HCT116 (cell line): ENCODE data around the gene PRKAG2. TPM values are rescaled to one million over a fixed set of nuclear protein-coding genes. Genes with fewer than 3 reads are reported as not detected.

Source experiments
- ATAC-seq: fragments of 200-7000 bp; cut with Tn5 transposase; 2 replicates; pipeline ENCODE4 v1.9.1; 2020; ENCODE audit warnings: mild to moderate bottlenecking, moderate library complexity
- BruUV-seq: library from RNA; stranded (reverse); fragments of 400-500 nt; replicated peaks from 2 replicates; lab custom pipeline; 2021; lab: Mats Ljungman, UMichigan
- CTCF ChIA-PET: fragments of 300-600 bp; sonication (Branson Sonifier 250); formaldehyde crosslinking; loops from one replicate; lab custom pipeline; 2021; ENCODE audit warnings: antibody characterized with exemption; lab: Charles Lee
- POLR2A ChIA-PET: fragments of 300-600, 350-600 bp; sonication (Branson Sonifier 250); formaldehyde crosslinking; loops from one replicate; lab custom pipeline; 2021; ENCODE audit warnings: antibody characterized with exemption; lab: Charles Lee
- RAD21 ChIA-PET, 2 experiments: fragments of 300-600 bp; sonication (Branson Sonifier 250); formaldehyde crosslinking; loops; one replicate each; lab custom pipeline; 2023; ENCODE audit warnings: low total read pairs in 2 of 2; ENCODE audit not compliant: uncharacterized antibody in 2 of 2, unreplicated experiment in 2 of 2, low non-redundant PET in 1 of 2; lab: Charles Lee
- DNase-seq: peaks from one replicate; pipeline ENCODE4 v3.0.0-alpha.2; 2010; ENCODE audit warnings: low read depth, low spot score
- H2AFZ ChIP-seq: fragments of 200-600 bp; shearing (Covaris generic), sonication (generic); 2 replicates; pipeline ENCODE4 v1.6.1; 2017; ENCODE audit warnings: low read depth, mixed run types, mixed read lengths, antibody characterized with exemption, low read length; ENCODE audit not compliant: poor library complexity, severe bottlenecking
- H3K27ac ChIP-seq: 2 replicates; pipeline ENCODE4 v1.5.1; 2012; ENCODE audit warnings: low read depth, low read length
- H3K27me3 ChIP-seq: fragments of 200-600 bp; sonication (generic); 2 replicates; pipeline ENCODE4 v1.6.1; 2016; ENCODE audit warnings: mixed run types, low read length, mixed read lengths; ENCODE audit not compliant: insufficient read depth
- H3K36me3 ChIP-seq, 2 experiments: fragments of 200-500 bp in 1 of 2; fragments of 200-600 bp in 1 of 2; sonication (Bioruptor generic) in 1 of 2; sonication (generic) in 1 of 2; 2 replicates each; pipeline versions ENCODE4 v1.5.1 to v1.6.1; 2014 to 2016; ENCODE audit warnings: low read length in 2 of 2, inconsistent platforms in 1 of 2, mixed read lengths in 1 of 2, mixed run types in 1 of 2; ENCODE audit not compliant: insufficient read depth in 2 of 2, control insufficient read depth in 1 of 2
- H3K4me1 ChIP-seq, 2 experiments: fragments of 200-600 bp in 1 of 2; sonication (generic) in 1 of 2; 2 replicates each; pipeline versions ENCODE4 v1.5.1 to v1.6.1; 2012 to 2017; ENCODE audit warnings: low read length in 2 of 2, inconsistent platforms in 1 of 2, mild to moderate bottlenecking in 1 of 2, mixed read lengths in 1 of 2, mixed run types in 1 of 2, moderate library complexity in 1 of 2; ENCODE audit not compliant: insufficient read depth in 2 of 2, control insufficient read depth in 1 of 2
- H3K4me2 ChIP-seq: fragments of 200-600 bp; sonication (generic); 2 replicates; pipeline ENCODE4 v1.6.1; 2017; ENCODE audit warnings: mixed run types, low read length, mixed read lengths
- H3K4me3 ChIP-seq, 2 experiments: fragments of 200-600 bp in 1 of 2; sonication (generic) in 1 of 2; replicated peaks in 1 of 2; 2 replicates each; pipeline ENCODE4 v1.5.1; 2011 to 2016; ENCODE audit warnings: low read length in 2 of 2, control low read depth in 1 of 2, low read depth in 1 of 2, mild to moderate bottlenecking in 1 of 2, mixed read lengths in 1 of 2, mixed run types in 1 of 2
- H3K79me2 ChIP-seq: fragments of 200-600 bp; sonication (generic); 2 replicates; pipeline ENCODE4 v1.6.1; 2017; ENCODE audit warnings: mild to moderate bottlenecking, mixed run types, low read length, moderate library complexity, mixed read lengths; ENCODE audit not compliant: insufficient read depth
- H3K9ac ChIP-seq: fragments of 200-600 bp; sonication (generic); 2 replicates; pipeline ENCODE4 v1.6.1; 2016; ENCODE audit warnings: low read length, mixed read lengths
- H3K9me2 ChIP-seq: fragments of 200-600 bp; sonication (generic), shearing (Covaris generic); 2 replicates; pipeline ENCODE4 v1.6.1; 2017; ENCODE audit warnings: mixed run types, mild to moderate bottlenecking, moderate library complexity; ENCODE audit not compliant: insufficient read depth
- H3K9me3 ChIP-seq, 2 experiments: fragments of 200-500 bp in 1 of 2; fragments of 200-600 bp in 1 of 2; sonication (Bioruptor generic) in 1 of 2; sonication (generic) in 1 of 2; 2 replicates each; pipeline ENCODE4 v1.6.1; 2014 to 2017; ENCODE audit warnings: low read length in 2 of 2, mixed read lengths in 2 of 2, inconsistent platforms in 1 of 2, low read depth in 1 of 2, mild to moderate bottlenecking in 1 of 2, mixed run types in 1 of 2, moderate library complexity in 1 of 2; ENCODE audit not compliant: control insufficient read depth in 1 of 2, insufficient read depth in 1 of 2
- H4K20me1 ChIP-seq: fragments of 200-600 bp; sonication (generic), shearing (Covaris generic); 2 replicates; pipeline ENCODE4 v1.6.1; 2017; ENCODE audit warnings: mixed run types, mild to moderate bottlenecking, moderate library complexity; ENCODE audit not compliant: insufficient read depth
- ATF3 ChIP-seq: IDR thresholded peaks from 2 replicates; pipeline ENCODE4 v1.6.1; 2012
- CBX3 ChIP-seq: IDR thresholded peaks from 2 replicates; pipeline ENCODE4 v1.6.1; 2012; ENCODE audit warnings: low read depth
- ELF1 ChIP-seq: IDR thresholded peaks from 2 replicates; pipeline ENCODE4 v1.6.1; 2012; ENCODE audit warnings: low read depth, borderline replicate concordance
- FOSL1 ChIP-seq: IDR thresholded peaks from 2 replicates; pipeline ENCODE4 v1.6.1; 2012; ENCODE audit warnings: low read depth
- SIN3A ChIP-seq: IDR thresholded peaks from 2 replicates; pipeline ENCODE4 v1.6.1; 2012; ENCODE audit warnings: low read depth
- SP1 ChIP-seq: IDR thresholded peaks from 2 replicates; pipeline ENCODE4 v1.6.1; 2012; ENCODE audit warnings: low read depth
- SRF ChIP-seq: IDR thresholded peaks from 2 replicates; pipeline ENCODE4 v1.6.1; 2012; ENCODE audit warnings: low read depth
- TCF7L2 ChIP-seq: IDR thresholded peaks from 2 replicates; pipeline ENCODE4 v1.7.0; 2011; ENCODE audit warnings: borderline replicate concordance, inconsistent platforms; ENCODE audit not compliant: insufficient read depth, insufficient read length; ENCODE audit errors: extremely low read depth
- ZFX ChIP-seq: fragments of 450-650 bp; IDR thresholded peaks from 2 replicates; pipeline ENCODE4 v1.6.1; 2017
- intact Hi-C: fragments of 100-400 bp; cut with micrococcal nuclease; formaldehyde crosslinking; loops from 2 replicates; pipeline ENCODE4 v1.10.0; 2022
- total RNA-seq: library from RNA; stranded (reverse); gene quantifications from one replicate; pipeline ENCODE4 v1.2.1, GENCODE V29; 2021; ENCODE audit not compliant: unreplicated experiment
- TF ChIP-seq, protein P1 (sequence below): IDR thresholded peaks from 2 replicates; pipeline ENCODE4 v1.6.1; 2011; ENCODE audit warnings: mild to moderate bottlenecking, low read length, moderate library complexity; ENCODE audit not compliant: insufficient replicate concordance; ENCODE audit errors: extremely low read depth

The PRKAG2 gene
- total RNA-seq, 1 experiment from 2014 or later: 23.6 TPM

DNA sequence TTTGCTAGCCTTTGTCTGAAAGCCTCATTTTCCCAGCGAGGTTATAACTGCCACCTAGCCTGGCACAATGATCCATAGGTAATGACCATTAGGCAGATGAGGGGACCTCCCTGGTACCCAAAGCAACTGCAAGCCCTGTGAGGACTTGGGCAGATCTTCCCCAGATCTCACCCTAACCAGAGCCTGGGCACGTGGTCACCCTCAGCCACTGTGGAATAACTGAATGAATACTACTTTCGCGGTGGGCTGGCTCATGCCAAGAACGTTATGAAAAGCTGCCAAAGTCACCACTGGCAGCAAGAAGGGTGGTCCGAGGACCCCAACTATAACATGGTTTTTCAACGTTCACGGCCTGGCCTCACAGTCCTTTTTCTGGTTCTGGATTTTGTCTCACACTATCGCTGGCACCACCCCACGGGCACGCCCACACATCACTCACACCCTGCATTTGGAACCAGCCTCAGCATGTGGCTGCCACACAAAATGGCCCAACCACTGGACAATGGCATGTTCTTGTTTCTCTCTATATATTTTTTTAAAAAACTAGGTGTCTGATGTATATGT lies 3.4 kb downstream of the PRKAG2 start:
- RAD21 ChIA-PET: no interaction called here
- Histone ChIP-seq H4K20me1 (no peaks in the 10 kb centered on the region), H3K9ac (no peak overlapping the region), H3K4me3 (no peak overlapping the region), H3K79me2 (no peaks in the 10 kb centered on the region), H3K27me3 (no peaks in the 10 kb centered on the region), H3K27ac (no peak overlapping the region), H3K4me2 (no peak overlapping the region), H3K4me1 (peaks cover 6 to 33% of the 10 kb centered on the region in 2 experiments; a peak in 3 of 4 replicates), H2AFZ (no peak overlapping the region), H3K9me2 (no peaks in the 10 kb centered on the region), H3K9me3 (no peaks in the 10 kb centered on the region), H3K36me3 (no peaks in the 10 kb centered on the region)
- ATAC-seq (no peak), DNase-seq (no peak)
- CTCF ChIA-PET: no interaction called here
- TF ChIP-seq TCF7L2: no peak
- TF ChIP-seq ATF3: no peak
- TF ChIP-seq SIN3A: no peak
- TF ChIP-seq ELF1: no peak
- TF ChIP-seq FOSL1: no peak
- TF ChIP-seq SRF: no peak
- TF ChIP-seq, protein P1, sequence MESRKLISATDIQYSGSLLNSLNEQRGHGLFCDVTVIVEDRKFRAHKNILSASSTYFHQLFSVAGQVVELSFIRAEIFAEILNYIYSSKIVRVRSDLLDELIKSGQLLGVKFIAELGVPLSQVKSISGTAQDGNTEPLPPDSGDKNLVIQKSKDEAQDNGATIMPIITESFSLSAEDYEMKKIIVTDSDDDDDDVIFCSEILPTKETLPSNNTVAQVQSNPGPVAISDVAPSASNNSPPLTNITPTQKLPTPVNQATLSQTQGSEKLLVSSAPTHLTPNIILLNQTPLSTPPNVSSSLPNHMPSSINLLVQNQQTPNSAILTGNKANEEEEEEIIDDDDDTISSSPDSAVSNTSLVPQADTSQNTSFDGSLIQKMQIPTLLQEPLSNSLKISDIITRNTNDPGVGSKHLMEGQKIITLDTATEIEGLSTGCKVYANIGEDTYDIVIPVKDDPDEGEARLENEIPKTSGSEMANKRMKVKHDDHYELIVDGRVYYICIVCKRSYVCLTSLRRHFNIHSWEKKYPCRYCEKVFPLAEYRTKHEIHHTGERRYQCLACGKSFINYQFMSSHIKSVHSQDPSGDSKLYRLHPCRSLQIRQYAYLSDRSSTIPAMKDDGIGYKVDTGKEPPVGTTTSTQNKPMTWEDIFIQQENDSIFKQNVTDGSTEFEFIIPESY: no peak
- TF ChIP-seq ZFX: no peak
- no peak for TF ChIP-seq CBX3
- TF ChIP-seq SP1: no peak
- BruUV-seq: no TSS peak
- POLR2A ChIA-PET: no interaction called here
- intact Hi-C loops: no loop called here
